ENCODE results near the gene ARHGEF11.

DNA sequence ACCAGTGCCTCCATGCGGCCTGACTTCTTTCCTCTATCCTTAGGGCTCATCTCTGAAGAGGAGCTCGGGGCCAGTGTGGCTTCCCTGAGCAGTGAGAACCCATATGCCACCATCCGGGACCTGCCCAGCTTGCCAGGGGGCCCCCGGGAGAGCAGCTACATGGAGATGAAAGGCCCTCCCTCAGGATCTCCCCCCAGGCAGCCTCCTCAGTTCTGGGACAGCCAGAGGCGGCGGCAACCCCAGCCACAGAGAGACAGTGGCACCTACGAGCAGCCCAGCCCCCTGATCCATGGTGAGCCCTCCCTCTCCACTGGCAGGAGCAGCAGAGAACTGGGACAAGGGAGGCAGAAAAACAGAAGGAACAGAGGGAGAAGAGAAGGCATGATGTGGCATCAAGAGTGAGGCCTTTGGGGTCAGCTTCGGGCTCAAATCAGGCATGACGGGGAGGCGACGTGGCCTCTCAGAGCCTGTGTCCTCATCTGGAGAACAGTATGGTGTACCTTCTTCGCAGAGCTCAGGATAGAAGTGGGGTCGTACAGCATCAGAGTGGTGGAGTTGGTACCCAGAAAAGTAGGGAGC lies 131.6 kb downstream of the ARHGEF11 start:
- TF ChIP-seq, protein P1, sequence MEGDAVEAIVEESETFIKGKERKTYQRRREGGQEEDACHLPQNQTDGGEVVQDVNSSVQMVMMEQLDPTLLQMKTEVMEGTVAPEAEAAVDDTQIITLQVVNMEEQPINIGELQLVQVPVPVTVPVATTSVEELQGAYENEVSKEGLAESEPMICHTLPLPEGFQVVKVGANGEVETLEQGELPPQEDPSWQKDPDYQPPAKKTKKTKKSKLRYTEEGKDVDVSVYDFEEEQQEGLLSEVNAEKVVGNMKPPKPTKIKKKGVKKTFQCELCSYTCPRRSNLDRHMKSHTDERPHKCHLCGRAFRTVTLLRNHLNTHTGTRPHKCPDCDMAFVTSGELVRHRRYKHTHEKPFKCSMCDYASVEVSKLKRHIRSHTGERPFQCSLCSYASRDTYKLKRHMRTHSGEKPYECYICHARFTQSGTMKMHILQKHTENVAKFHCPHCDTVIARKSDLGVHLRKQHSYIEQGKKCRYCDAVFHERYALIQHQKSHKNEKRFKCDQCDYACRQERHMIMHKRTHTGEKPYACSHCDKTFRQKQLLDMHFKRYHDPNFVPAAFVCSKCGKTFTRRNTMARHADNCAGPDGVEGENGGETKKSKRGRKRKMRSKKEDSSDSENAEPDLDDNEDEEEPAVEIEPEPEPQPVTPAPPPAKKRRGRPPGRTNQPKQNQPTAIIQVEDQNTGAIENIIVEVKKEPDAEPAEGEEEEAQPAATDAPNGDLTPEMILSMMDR (IDR thresholded peaks at IDR 0.05; ENCODE audit: poor library complexity), result no peak
- TF ChIP-seq EZH2phosphoT487 (IDR thresholded peaks at IDR 0.05; ENCODE audit: low read depth, severe bottlenecking, unreplicated experiment), result no peak

Data from hepatocyte (in vitro differentiated cells).